KOPT-K1 (cell line): Measurements from ENCODE around the gene CFTR.
"Not testable (repeated sequence)": the region's sequence is repeated elsewhere in the genome, so short reads cannot be mapped to it uniquely, and the experiment has no call there.

Source experiments
- H3K27ac ChIP-seq: fragments of 200-600 bp; sonication (generic); 2 replicates; pipeline ENCODE4 v1.5.1; 2016; ENCODE audit warnings: antibody characterized with exemption, mild to moderate bottlenecking, low read depth, low read length; ENCODE audit not compliant: poor library complexity, severe bottlenecking
- H3K36me3 ChIP-seq: fragments of 200-600 bp; sonication (generic); 2 replicates; pipeline ENCODE4 v1.5.1; 2017; ENCODE audit warnings: antibody characterized with exemption, mild to moderate bottlenecking, low read length, moderate library complexity; ENCODE audit not compliant: insufficient read depth
- H3K9me3 ChIP-seq: fragments of 200-600 bp; sonication (generic); 2 replicates; pipeline ENCODE4 v1.5.1; 2017; ENCODE audit warnings: antibody characterized with exemption, low read length, mild to moderate bottlenecking; ENCODE audit not compliant: insufficient read depth, poor library complexity, severe bottlenecking

The CFTR gene

GRCh38 chr7:117479225-117480054, at the start of gene CFTR:
TSS of gene CFTR (plus strand) at chr7:117480025. CDS start at chr7:117480095, 70 bp downstream.
- H3K36me3 ChIP-seq: no peaks in the 10 kb centered on the region
- H3K27ac ChIP-seq: no peak within 1 kb of the TSS
- peaks cover 16% of the 10 kb centered on the region for H3K9me3 ChIP-seq

- Histone ChIP-seq H3K27ac (no peak overlapping the region), H3K9me3 (no peaks in the 10 kb centered on the region), H3K36me3 (no peaks in the 10 kb centered on the region)
These were observed 44.3 kb upstream of the CFTR start for GRCh38 chr7:117435475-117436043.

- no peak overlapping the region for H3K27ac ChIP-seq
- no peaks in the 10 kb centered on the region for H3K36me3 ChIP-seq
- peaks cover 21% of the 10 kb centered on the region for H3K9me3 ChIP-seq
These were observed 35.2 kb upstream of the CFTR start for GRCh38 chr7:117444646-117445045.

- Histone ChIP-seq H3K36me3 (no peaks in the 10 kb centered on the region), H3K9me3 (peaks cover 27% of the 10 kb centered on the region), H3K27ac (no peak overlapping the region)
These were observed 34.6 kb upstream of the CFTR start for GRCh38 chr7:117445206-117445605.

GRCh38 chr7:117446220-117446815, 33.5 kb upstream of the CFTR start:
- H3K9me3 ChIP-seq: peaks cover 25% of the 10 kb centered on the region
- H3K36me3 ChIP-seq: no peaks in the 10 kb centered on the region
- no peak overlapping the region for H3K27ac ChIP-seq

GRCh38 chr7:117448655-117449054, 31.2 kb upstream of the CFTR start:
- H3K36me3 ChIP-seq: no peaks in the 10 kb centered on the region
- no peak overlapping the region for H3K27ac ChIP-seq
- H3K9me3 ChIP-seq: peaks cover 21% of the 10 kb centered on the region

GRCh38 chr7:117458977-117459583, 20.7 kb upstream of the CFTR start:
- H3K27ac ChIP-seq: peak overlapping the region; percentile 55
- no peaks in the 10 kb centered on the region for H3K36me3 ChIP-seq
- H3K9me3 ChIP-seq: peaks cover 20% of the 10 kb centered on the region

- Histone ChIP-seq H3K9me3 (peaks cover 20% of the 10 kb centered on the region), H3K27ac (peak overlapping the region; percentile 55), H3K36me3 (no peaks in the 10 kb centered on the region)
These were observed 20.1 kb upstream of the CFTR start for GRCh38 chr7:117459735-117460134.

- H3K27ac ChIP-seq, H3K36me3 ChIP-seq: not testable (repeated sequence)
These were observed 19.0 kb upstream of the CFTR start for GRCh38 chr7:117460815-117461214.

GRCh38 chr7:117468174-117468573, 11.7 kb upstream of the CFTR start:
- H3K36me3 ChIP-seq: no peaks in the 10 kb centered on the region
- peaks cover 9% of the 10 kb centered on the region for H3K9me3 ChIP-seq
- H3K27ac ChIP-seq: peak overlapping the region; percentile 20

More at GRCh38 chr7:117460815-117461214, 19.0 kb upstream of the CFTR start:
- H3K9me3 ChIP-seq: peaks cover 20% of the 10 kb centered on the region

- H3K36me3 ChIP-seq: no peaks in the 10 kb centered on the region
These were observed 9.0 kb upstream of the CFTR start for GRCh38 chr7:117470777-117471176.

GRCh38 chr7:117472335-117472734, 7.5 kb upstream of the CFTR start:
- Histone ChIP-seq H3K36me3 (no peaks in the 10 kb centered on the region), H3K9me3 (no peaks in the 10 kb centered on the region), H3K27ac (peak overlapping the region; percentile 61)

More at GRCh38 chr7:117470777-117471176, 9.0 kb upstream of the CFTR start:
- Histone ChIP-seq H3K27ac (peak overlapping the region; percentile 61), H3K9me3 (no peaks in the 10 kb centered on the region)

- no peak overlapping the region for H3K27ac ChIP-seq
- H3K36me3 ChIP-seq: no peaks in the 10 kb centered on the region
- H3K9me3 ChIP-seq: peaks cover 16% of the 10 kb centered on the region
These were observed 3.1 kb upstream of the CFTR start for GRCh38 chr7:117476557-117477215.

- Histone ChIP-seq H3K27ac (no peak overlapping the region), H3K36me3 (no peaks in the 10 kb centered on the region), H3K9me3 (peaks cover 16% of the 10 kb centered on the region)
These were observed 995 bp upstream of the CFTR start for GRCh38 chr7:117478836-117479224.

- Histone ChIP-seq H3K36me3 (no peaks in the 10 kb centered on the region), H3K27ac (no peak overlapping the region), H3K9me3 (peaks cover 16% of the 10 kb centered on the region)
These were observed 184 bp downstream of the CFTR start for GRCh38 chr7:117480055-117480362.
